ENCODE results near the gene MYOCOS.
"Not testable (repeated sequence)": the region's sequence is repeated elsewhere in the genome, so short reads cannot be mapped to it uniquely, and the experiment has no call there.

MYOCOS gene

DNA sequence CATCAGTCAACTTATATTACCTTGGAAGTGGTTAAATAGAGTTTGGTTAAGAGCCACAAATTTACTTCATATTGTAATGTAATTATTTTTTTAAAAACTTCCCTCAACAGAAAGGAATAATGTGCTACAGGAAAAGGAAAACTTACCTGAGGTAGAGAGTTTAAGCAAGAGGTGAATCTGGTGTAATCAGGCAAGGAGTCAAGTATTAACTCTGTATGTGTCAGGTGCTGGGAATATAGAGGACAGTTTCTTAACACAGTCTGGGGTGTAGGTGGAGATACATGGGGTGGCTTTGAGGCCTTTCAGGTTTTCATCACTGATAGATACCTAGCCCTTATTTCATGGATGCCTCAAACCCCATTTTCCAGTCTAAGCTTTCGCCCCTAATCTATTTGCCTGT, 25.9 kb upstream of the MYOCOS start:
- Histone ChIP-seq H3K9me3 (no peaks in the 10 kb centered on the region), H3K36me3 (peaks cover 33% of the 10 kb centered on the region), H3K4me3 (ENCODE audit: low read depth in 1 of 2, low read length in 1 of 2) (no peak overlapping the region), H3K4me1 (ENCODE audit: control insufficient read depth in 1 of 2, insufficient read depth in 1 of 2, low read depth in 1 of 2, low read length in 1 of 2) (peaks cover 33 to 46% of the 10 kb centered on the region in 2 experiments), H3K27me3 (no peaks in the 10 kb centered on the region), H3K27ac (peak overlapping the region; percentile 70)
- TF ChIP-seq, protein P1, sequence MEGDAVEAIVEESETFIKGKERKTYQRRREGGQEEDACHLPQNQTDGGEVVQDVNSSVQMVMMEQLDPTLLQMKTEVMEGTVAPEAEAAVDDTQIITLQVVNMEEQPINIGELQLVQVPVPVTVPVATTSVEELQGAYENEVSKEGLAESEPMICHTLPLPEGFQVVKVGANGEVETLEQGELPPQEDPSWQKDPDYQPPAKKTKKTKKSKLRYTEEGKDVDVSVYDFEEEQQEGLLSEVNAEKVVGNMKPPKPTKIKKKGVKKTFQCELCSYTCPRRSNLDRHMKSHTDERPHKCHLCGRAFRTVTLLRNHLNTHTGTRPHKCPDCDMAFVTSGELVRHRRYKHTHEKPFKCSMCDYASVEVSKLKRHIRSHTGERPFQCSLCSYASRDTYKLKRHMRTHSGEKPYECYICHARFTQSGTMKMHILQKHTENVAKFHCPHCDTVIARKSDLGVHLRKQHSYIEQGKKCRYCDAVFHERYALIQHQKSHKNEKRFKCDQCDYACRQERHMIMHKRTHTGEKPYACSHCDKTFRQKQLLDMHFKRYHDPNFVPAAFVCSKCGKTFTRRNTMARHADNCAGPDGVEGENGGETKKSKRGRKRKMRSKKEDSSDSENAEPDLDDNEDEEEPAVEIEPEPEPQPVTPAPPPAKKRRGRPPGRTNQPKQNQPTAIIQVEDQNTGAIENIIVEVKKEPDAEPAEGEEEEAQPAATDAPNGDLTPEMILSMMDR (IDR thresholded peaks at IDR 0.05): no peak

DNA sequence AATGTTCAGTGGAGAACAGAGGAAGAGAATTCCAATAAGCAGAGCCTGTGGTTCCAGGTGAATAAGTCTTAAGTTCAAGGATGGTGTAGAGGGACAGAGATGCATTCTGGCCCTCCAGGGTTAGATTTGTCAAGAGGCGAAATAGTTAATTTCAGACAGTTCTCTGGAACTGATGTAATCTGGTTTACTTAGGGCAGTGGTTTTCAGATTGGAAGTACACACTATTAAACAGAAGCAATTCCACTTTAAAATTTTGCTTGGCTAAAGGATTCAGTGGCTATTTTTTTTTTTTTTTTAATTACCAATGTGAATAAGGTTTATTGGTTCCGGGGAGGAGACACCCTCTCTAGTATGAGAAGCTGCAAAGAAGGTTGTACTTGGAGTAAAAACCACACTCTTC, 25.3 kb upstream of the MYOCOS start:
- TF ChIP-seq, protein P1 (IDR thresholded peaks at IDR 0.05): no peak
- Histone ChIP-seq H3K36me3 (peaks cover 27% of the 10 kb centered on the region), H3K27ac (peak overlapping the region; percentile 70), H3K27me3 (no peaks in the 10 kb centered on the region), H3K4me1 (ENCODE audit: control insufficient read depth in 1 of 2, insufficient read depth in 1 of 2, low read depth in 1 of 2, low read length in 1 of 2) (peaks cover 33 to 46% of the 10 kb centered on the region in 2 experiments), H3K4me3 (ENCODE audit: low read depth in 1 of 2, low read length in 1 of 2) (no peak overlapping the region), H3K9me3 (no peaks in the 10 kb centered on the region)

DNA sequence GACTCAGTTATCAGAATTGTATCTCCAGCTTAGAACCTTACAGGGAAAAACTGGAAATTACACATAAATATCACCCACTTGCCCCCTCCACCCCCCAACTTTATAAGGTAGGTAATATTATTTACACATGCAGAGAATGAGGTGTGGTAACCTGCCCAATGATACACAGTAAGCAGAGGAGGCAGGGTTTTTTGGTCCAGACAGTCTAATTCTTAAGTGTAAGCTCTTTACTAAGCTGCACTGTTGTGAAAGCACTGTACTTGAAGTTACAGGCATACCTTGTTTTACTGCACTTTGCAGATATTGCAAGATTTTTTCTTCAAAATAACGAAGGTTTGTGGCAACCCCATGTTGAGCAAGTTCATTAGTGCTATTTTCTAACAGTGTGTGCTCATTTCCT, 24.8 kb upstream of the MYOCOS start:
- Histone ChIP-seq H3K4me1 (ENCODE audit: control insufficient read depth in 1 of 2, insufficient read depth in 1 of 2, low read depth in 1 of 2, low read length in 1 of 2) (peaks cover 33 to 46% of the 10 kb centered on the region in 2 experiments), H3K27me3 (no peaks in the 10 kb centered on the region), H3K36me3 (peaks cover 22% of the 10 kb centered on the region), H3K4me3 (ENCODE audit: low read depth in 1 of 2, low read length in 1 of 2) (peak overlapping the region in 1 of 2 experiments; percentile 6), H3K9me3 (no peaks in the 10 kb centered on the region), H3K27ac (peak overlapping the region; percentile 70)
- TF ChIP-seq, protein P1 (IDR thresholded peaks at IDR 0.05): no peak

DNA sequence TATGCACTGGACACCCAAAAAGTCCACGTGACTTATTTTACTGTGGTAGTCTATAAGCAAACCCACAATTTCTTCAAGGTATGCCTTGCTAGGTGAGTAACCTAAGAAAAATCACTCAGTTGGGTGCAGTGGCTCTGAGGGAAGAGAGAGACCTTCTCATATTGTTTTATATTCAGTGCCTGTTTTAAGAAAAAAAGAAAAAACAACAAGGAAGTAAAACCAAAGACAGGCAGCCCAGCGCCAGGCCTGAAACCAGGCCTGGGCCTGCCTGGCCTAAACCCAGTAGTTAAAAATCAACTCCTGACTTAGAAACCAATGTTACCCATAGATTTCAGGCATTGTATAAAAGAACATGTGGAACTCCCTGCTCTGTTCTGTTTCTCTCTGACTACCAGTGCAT, 21.7 kb upstream of the MYOCOS start:
- H3K4me1 ChIP-seq (ENCODE audit: control insufficient read depth in 1 of 2, insufficient read depth in 1 of 2, low read depth in 1 of 2, low read length in 1 of 2): peaks cover 29 to 42% of the 10 kb centered on the region in 2 experiments
- not testable (repeated sequence) for H3K27me3 ChIP-seq; H3K9me3 ChIP-seq; H3K27ac ChIP-seq; H3K36me3 ChIP-seq; H3K4me3 ChIP-seq (ENCODE audit: low read depth in 1 of 2, low read length in 1 of 2)

DNA sequence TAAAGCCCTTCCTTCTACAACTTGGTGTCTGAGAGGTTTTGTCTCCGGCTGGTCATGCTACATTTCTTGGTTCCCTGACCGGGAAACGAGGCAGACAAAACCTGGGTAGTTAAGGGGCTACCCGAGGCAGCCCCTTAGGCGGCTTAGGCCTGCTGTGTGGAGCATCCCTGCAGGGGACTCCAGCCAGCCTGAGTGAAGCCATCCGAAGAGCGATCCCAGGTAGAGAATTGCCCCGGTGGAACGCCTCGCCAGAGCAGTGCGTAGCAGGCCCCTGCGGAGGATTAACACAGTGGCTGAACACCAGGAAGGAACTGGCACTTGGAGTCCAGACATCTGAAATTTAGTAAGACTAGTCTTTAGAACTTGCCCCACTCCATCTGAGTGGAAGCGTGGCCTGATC, 21.2 kb upstream of the MYOCOS start:
- Histone ChIP-seq H3K4me3 (ENCODE audit: low read depth in 1 of 2, low read length in 1 of 2) (no peak overlapping the region), H3K36me3 (no peaks in the 10 kb centered on the region), H3K27me3 (no peaks in the 10 kb centered on the region), H3K27ac (no peak overlapping the region), H3K4me1 (ENCODE audit: control insufficient read depth in 1 of 2, insufficient read depth in 1 of 2, low read depth in 1 of 2, low read length in 1 of 2) (peaks cover 24 to 36% of the 10 kb centered on the region in 2 experiments), H3K9me3 (no peaks in the 10 kb centered on the region)
- TF ChIP-seq, protein P1 (IDR thresholded peaks at IDR 0.05): no peak

DNA sequence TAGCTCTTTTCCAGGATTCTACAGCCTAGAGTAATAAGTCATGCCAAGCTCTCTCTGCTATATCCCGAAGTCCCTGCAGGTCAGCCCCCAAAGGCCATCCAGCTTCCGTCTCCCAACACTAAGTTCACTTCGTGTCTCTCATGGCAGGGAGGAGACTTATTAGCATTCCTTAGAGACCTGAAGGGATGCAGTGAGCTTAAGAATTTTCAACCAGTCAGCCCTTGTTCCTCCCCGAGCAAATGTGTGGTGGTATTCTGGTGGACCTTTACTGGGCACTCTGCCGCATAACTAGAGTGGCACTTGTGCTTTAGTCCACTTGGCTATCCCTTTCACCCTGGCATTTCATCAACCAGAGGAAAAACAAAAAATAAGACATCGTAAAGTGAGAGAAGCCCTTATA, 19.0 kb upstream of the MYOCOS start:
- H3K9me3 ChIP-seq; H3K36me3 ChIP-seq; H3K27ac ChIP-seq; H3K4me3 ChIP-seq (ENCODE audit: low read depth in 1 of 2, low read length in 1 of 2); H3K27me3 ChIP-seq: not testable (repeated sequence)
- peaks cover 2 to 14% of the 10 kb centered on the region in 2 experiments for H3K4me1 ChIP-seq (ENCODE audit: control insufficient read depth in 1 of 2, insufficient read depth in 1 of 2, low read depth in 1 of 2, low read length in 1 of 2)

DNA sequence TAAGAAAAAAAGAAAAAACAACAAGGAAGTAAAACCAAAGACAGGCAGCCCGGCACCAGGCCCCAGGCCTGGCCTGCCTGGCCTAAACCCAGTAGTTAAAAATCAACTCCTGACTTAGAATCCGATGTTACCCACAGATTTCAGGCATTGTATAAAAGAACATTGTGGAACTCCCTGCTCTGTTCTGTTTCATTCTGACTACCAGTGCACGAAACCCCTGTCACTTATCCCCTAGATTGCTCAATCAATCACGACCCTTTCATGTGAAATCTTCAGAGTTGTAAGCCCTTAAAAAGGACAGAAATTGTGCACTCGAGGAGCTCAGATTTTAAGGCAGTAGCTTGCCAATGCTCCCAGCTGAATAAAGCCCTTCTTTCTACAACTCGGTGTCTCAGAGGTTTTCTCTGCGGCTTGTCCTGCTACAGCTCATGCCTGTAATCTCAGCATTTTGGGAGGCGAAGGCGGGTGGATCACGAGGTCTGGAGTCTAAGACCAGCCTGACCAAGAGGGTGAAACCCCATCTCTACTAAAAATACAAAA, 15.6 kb upstream of the MYOCOS start:
- H3K9me3 ChIP-seq: no peaks in the 10 kb centered on the region
- H3K4me1 ChIP-seq (ENCODE audit: control insufficient read depth in 1 of 2, insufficient read depth in 1 of 2, low read depth in 1 of 2, low read length in 1 of 2): peaks cover 19% of the 10 kb centered on the region in 2 experiments
- no peak overlapping the region for H3K4me3 ChIP-seq (ENCODE audit: low read depth in 1 of 2, low read length in 1 of 2)
- TF ChIP-seq, protein P1 (IDR thresholded peaks at IDR 0.05): no peak
- no peaks in the 10 kb centered on the region for H3K27me3 ChIP-seq
- no peaks in the 10 kb centered on the region for H3K36me3 ChIP-seq
- no peak overlapping the region for H3K27ac ChIP-seq

All from neutrophil (primary cell).